GM12892 (cell line): Measurements from ENCODE around the gene DNAH11.

Experiments used
- POLR2A ChIP-seq: IDR thresholded peaks from 2 replicates; pipeline ENCODE4 v1.6.1; 2011; ENCODE audit warnings: low read depth, low read length, control low read depth
- TAF1 ChIP-seq: IDR thresholded peaks from 2 replicates; pipeline ENCODE4 v1.6.1; 2011; ENCODE audit warnings: low read depth, mild to moderate bottlenecking, control low read depth, low read length, borderline replicate concordance

GRCh38 chr7:21580073-21580521 lies 37.3 kb downstream of the DNAH11 start:
- TF ChIP-seq POLR2A (no peak), TAF1 (no peak)
